HG03066 (cell line): ENCODE data around the gene ABCA7.

Experiments
- ATAC-seq: cut with Tn5 transposase; IDR thresholded peaks from one replicate; pipeline ENCODE4 v1.9.1; 2021; ENCODE audit warnings: low read depth; ENCODE audit not compliant: unreplicated experiment

Gene ABCA7

DNA sequence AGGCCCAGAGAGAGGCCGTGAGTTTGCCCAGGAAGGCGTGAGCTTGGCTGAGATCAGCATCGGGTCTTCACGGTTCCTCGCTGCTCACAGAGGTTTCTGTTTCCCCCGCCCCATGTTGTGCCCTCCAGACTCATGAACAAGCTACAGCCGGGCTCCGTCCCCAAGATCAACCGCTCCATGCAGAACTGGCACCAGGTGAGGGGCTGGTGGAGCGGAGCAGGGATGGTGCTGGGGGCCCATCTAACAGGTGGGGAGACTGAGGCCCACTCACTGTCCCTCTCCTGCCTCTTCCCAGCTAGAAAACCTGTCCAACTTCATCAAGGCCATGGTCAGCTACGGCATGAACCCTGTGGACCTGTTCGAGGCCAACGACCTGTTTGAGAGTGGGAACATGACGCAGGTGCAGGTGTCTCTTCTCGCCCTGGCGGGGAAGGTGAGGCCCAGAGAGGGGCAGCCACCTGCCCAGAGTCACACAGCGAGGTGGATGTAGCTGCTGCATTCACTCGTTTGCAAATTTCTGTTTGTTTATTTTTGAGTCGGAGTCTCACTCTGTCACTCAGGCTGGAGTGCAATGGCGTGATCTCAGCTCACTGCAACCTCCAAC lies 7.5 kb upstream of the ABCA7 start:
- no peak for ATAC-seq

DNA sequence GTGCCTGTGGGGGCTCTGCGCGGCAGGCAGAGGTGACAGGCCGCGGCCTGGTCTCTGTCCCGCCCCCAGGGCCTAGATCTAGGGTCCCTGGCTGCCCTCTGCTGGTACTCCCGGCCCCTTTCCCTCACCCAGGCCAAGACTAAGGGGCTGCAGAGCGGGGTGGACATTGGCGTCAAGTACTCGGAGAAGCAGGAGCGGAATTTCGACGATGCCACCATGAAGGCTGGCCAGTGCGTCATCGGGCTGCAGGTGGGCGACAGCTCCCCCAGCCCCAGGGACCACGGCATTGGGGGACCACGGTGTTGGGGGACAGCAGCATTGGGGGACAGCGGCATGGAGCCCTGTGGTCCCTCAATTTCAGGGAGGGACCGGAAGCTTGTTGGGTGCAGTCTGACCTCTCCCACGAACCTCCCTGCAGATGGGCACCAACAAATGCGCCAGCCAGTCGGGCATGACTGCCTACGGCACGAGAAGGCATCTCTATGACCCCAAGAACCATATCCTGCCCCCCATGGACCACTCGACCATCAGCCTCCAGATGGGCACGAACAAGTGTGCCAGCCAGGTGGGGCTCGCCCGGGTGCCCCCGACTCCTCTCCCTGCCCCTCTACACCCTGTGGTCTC lies 3.8 kb upstream of the ABCA7 start:
- no peak for ATAC-seq

DNA sequence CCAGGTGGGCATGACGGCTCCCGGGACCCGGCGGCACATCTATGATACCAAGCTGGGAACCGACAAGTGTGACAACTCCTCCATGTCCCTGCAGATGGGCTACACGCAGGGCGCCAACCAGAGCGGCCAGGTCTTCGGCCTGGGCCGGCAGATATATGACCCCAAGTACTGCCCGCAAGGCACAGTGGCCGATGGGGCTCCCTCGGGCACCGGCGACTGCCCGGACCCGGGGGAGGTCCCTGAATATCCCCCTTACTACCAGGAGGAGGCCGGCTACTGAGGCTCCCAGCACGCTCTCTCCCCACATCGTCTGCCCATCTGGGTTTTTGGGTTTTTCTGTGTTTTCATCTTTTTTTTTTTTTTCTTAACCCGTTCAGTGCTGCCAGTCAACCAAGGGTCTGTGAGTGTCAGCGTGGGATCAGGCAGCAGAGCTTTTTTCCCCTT lies 2.3 kb upstream of the ABCA7 start:
- ATAC-seq, result no peak

DNA sequence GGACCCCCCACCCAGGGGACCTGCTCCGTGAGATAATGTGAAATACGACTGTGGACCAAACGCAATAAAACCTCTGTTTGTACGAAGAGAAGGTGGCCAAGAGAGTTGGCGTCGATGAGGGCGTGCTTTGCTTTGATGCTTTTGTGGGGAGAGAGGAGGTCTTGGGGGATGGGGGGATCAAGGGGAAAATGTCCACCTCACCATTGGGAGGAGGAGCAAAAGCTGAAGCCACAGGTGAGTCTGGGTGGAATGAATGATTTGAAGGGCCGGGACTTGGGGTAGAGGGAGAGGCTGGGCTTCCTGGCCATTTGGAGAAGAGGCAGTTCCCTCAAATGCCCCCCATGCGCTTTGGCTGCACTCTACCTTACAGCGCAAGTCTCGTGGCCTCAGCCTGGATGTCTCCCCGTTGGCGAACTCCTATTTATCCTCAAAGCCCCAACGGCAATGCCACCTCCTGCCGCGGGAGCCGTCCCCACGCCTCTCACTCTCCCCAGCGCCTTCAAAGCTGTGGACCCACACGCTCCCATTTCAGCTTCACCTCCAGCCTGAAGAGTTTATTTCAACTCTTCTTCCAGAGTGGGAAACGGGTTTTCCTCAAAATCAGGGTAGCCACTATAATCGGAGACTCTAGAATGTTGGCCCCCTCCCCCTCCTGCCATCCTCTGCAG lies 795 bp upstream of the ABCA7 start:
- ATAC-seq, result no peak

DNA sequence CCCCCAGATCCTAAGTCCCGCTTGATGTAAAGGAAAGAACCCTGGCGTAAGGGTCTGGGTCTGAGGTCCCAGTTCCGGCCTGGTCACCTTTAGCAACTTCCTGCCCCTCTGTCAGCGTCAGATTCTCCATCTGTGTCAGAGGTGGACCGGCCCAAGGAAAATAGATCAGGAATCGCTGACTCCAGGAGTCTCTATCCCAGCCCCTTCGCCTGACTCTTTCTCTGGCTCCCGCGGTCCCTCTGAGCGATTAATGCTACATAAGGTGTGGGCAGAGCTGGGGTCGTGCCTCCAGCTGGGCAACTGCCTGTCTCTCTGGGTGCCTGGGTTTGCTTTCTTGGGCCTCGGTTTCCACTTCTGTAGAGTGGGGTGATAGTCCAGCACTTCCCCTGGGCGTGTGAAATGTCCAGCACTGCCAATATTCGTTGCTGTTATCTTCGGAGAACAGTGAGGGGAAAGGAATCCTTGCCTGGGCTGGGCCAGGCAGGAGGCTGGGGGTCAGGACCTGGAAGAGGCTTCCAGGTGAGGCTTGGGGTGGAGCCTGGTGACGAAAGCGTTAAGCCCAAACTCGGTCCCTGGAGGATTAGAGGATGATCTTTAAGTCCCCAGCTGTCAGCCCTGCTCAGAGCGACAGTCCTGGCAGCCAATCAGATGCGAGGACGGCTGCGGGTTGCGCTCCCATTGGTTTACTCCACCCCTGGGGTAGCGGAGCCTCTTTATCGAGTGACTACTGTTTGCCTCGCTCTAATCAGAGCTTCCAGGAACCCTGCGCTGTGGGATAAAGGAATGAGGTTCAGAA lies 767 bp downstream of the ABCA7 start:
- ATAC-seq, result no peak

DNA sequence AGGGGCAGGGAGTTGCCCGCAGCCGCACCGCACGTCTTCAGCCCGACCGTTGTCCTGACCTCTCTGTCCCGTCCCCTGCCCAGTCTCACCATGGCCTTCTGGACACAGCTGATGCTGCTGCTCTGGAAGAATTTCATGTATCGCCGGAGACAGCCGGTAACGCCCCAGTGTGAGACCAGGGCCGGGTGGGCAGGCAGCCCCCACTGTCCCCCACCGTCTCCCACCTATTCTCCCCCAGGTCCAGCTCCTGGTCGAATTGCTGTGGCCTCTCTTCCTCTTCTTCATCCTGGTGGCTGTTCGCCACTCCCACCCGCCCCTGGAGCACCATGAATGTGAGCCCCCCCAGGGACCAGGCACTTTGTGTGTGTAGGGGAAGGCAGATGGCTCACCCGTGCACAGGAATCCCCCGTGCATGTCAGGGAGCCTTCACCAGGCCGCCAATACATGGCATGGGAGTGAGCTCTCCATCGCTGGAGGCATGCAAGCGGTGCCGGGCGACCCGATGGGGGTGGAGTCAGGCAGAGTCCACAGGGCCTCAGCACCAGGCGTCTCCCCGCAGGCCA lies 1.4 kb downstream of the ABCA7 start:
- ATAC-seq, result no peak

DNA sequence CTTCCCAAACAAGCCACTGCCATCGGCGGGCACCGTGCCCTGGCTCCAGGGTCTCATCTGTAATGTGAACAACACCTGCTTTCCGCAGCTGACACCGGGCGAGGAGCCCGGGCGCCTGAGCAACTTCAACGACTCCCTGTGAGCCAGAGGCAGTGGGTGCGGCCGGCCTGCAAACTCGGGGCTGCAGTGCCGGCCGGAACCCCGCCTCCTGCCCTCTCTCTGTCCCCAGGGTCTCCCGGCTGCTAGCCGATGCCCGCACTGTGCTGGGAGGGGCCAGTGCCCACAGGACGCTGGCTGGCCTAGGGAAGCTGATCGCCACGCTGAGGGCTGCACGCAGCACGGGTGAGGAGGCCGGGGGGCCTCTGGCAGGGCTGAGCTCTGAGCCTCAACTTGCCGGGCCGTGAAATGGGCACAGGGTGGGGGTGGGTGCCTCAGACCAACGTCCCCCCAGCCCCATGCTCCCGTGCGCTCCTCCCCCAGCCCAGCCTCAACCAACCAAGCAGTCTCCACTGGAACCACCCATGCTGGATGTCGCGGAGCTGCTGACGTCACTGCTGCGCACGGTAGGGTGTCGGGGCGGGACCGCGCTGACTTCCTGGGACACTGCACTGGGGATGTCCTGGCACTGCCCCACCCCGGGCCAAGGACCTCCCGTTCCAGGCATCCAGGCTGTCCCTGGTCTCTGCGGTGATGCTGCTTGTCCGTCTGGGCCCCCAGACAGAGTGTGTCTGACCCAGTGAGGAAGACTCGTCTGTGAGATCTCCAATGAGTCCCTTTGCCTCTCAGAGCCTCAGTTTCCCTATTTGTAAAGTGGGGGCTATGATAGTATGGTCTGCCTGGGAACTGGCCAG lies 2.2 kb downstream of the ABCA7 start:
- ATAC-seq, result no peak

DNA sequence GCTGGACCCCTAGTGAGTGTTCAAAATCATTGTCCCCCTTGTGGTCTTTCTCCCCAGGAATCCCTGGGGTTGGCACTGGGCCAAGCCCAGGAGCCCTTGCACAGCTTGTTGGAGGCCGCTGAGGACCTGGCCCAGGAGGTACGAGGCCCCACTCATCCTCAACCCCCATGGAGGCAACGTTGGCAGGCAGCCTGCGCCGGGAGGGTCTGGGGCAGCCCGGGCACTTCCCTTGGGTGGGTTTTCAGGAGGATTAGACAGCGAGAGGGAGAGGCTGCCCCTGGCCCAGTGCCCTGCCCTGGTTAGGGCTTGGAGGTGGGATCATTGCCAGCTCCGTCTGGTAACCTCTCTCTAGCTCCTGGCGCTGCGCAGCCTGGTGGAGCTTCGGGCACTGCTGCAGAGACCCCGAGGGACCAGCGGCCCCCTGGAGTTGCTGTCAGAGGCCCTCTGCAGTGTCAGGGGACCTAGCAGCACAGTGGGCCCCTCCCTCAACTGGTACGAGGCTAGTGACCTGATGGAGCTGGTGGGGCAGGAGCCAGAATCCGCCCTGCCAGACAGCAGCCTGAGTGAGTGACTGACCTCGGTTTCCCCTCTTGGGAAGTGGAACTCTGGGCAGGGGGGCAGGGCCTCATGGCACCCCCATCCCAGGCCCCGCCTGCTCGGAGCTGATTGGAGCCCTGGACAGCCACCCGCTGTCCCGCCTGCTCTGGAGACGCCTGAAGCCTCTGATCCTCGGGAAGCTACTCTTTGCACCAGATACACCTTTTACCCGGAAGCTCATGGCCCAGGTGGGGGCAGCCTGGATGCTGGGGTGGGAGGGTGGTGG lies 3.0 kb downstream of the ABCA7 start:
- ATAC-seq, result no peak

DNA sequence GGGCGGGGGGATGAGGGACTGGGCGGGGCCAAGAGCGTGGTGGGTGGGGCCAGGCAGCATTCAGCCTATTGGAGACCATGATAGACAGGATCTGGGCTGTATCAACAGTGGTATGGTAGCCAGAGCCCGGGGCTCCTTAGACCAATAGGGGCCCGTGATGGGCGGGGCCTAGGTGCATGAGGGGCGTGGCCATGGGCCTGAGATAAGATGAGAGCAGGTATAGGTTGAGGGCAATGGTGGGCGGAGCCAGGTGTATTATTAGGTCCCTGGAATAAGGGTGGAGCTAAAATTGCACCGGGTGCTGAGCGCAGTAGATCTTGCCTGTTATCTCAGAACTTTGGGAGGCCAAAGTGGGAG lies 5.3 kb downstream of the ABCA7 start:
- ATAC-seq, result no peak

DNA sequence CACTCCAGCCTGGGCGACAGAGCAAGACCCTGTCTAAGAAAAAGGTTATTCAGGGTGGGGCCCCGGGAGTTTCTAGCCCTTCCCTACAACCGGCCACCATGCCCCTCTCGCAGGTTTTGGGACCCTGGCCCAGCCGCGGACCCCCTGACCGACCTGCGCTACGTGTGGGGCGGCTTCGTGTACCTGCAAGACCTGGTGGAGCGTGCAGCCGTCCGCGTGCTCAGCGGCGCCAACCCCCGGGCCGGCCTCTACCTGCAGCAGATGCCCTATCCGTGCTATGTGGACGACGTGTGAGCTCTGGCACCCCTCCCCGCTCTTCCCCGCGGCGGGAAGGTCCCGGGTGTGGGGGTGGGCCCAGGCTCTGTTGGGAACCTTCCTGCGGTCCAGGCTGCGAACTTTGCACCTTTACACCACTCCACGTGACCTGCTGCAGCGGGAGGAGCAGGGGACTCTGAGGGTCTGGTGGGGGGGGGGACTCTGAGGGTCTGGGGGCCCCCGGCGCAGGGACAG lies 6.3 kb downstream of the ABCA7 start:
- ATAC-seq, result no peak

DNA sequence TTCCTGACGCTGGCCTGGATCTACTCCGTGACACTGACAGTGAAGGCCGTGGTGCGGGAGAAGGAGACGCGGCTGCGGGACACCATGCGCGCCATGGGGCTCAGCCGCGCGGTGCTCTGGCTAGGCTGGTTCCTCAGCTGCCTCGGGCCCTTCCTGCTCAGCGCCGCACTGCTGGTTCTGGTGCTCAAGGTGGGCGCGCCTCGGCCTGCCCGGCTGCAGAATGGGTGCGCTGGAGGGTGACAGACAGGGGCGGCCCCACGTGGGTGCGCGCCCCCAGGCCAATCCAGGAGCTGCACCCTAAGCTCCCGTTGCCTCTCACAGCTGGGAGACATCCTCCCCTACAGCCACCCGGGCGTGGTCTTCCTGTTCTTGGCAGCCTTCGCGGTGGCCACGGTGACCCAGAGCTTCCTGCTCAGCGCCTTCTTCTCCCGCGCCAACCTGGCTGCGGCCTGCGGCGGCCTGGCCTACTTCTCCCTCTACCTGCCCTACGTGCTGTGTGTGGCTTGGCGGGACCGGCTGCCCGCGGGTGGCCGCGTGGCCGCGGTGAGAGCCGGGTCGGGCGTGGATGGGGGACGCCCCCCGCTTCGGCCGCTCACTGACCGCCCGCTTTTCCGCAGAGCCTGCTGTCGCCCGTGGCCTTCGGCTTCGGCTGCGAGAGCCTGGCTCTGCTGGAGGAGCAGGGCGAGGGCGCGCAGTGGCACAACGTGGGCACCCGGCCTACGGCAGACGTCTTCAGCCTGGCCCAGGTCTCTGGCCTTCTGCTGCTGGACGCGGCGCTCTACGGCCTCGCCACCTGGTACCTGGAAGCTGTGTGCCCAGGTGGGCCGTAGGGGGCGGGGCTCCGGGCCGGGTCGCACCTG lies 7.2 kb downstream of the ABCA7 start:
- ATAC-seq, result no peak

DNA sequence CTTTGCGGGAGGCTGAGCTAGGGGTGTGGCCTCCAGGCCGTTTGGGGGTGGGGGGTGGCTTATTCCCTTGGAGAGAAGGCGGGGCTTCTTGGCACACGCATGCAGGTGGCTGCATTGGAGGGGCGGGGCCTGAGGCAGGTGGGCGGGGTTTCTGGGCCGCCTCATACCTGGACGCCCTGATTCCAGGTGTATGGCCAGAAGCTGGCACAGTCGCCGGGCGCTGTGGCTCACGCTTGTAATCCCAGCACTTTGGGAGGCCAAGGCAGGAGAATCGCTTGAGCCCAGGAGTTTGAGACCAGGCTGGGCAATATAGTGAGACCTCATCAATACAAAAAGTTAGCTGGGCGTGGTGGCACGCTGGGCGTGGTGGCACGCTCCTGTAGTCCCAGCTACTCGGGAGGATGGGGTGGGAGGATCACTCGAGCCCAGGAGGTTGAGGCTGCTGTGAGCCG lies 7.8 kb downstream of the ABCA7 start:
- no peak for ATAC-seq

DNA sequence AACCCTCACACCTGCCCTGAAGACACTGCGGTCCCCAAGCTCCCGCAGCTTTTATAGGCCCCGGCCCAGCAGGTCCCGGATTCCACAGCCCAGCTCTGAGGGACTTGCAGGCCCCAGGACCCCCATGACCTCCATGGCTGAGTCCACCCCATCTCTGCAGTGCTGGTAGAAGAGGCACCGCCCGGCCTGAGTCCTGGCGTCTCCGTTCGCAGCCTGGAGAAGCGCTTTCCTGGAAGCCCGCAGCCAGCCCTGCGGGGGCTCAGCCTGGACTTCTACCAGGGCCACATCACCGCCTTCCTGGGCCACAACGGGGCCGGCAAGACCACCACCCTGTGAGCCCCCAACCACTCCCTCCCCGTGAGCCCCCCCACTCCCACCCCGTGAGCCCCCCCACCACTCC lies 9.2 kb downstream of the ABCA7 start:
- no peak for ATAC-seq

DNA sequence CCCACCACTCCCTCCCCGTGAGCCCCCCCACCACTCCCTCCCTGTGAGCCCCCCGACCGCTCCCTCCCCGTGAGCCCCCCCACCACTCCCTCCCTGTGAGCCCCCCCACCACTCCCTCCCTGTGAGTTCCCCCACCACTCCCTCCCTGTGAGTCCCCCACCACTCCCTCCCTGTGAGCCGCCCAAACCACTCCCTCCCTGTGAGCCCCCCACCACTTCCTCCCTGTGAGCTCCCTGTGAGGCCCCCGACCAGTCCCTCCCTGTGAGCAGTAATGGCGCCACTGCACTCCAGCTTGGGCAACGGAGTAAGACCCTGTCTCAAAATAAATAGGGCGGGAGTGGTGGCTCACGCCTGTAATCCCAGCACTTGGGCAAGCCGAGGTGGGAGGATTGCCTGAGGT lies 9.9 kb downstream of the ABCA7 start:
- no peak for ATAC-seq

DNA sequence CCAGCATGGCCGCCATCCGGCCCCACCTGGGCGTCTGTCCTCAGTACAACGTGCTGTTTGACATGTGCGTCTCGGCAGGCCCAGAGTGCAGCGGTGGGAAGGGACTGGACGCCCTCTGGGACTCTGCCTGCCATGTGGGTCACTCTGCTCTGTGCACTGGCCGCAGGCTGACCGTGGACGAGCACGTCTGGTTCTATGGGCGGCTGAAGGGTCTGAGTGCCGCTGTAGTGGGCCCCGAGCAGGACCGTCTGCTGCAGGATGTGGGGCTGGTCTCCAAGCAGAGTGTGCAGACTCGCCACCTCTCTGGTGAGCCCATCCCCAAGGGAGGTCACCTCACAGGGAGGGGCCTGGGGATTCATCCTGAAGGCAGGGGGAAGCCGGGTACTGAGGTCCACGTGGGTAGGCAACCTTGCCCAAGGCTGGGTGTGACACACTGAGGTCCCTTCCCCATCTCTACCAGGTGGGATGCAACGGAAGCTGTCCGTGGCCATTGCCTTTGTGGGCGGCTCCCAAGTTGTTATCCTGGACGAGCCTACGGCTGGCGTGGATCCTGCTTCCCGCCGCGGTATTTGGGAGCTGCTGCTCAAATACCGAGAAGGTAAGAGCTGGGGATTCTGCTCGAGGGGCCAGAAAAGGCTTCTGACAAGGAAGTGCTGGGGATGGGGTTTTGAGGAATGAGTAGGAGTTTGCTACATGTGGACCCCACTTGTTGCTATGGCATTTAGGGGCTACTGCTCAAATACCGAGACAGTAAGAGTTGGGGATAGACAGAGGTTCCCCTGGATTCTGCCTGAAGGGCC lies 11.3 kb downstream of the ABCA7 start:
- no peak for ATAC-seq

DNA sequence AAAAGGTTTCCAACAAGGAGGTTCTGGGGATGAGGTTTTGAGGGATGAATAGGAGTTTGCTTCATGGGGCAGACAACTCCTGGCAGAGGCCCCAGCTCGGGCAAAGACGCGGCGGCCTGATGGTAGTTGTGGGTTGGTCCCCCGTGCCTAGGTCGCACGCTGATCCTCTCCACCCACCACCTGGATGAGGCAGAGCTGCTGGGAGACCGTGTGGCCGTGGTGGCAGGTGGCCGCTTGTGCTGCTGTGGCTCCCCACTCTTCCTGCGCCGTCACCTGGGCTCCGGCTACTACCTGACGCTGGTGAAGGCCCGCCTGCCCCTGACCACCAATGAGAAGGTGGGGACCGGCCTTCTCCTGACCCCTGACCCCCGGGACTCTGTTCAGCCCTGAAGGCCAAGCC lies 11.9 kb downstream of the ABCA7 start:
- no peak for ATAC-seq

DNA sequence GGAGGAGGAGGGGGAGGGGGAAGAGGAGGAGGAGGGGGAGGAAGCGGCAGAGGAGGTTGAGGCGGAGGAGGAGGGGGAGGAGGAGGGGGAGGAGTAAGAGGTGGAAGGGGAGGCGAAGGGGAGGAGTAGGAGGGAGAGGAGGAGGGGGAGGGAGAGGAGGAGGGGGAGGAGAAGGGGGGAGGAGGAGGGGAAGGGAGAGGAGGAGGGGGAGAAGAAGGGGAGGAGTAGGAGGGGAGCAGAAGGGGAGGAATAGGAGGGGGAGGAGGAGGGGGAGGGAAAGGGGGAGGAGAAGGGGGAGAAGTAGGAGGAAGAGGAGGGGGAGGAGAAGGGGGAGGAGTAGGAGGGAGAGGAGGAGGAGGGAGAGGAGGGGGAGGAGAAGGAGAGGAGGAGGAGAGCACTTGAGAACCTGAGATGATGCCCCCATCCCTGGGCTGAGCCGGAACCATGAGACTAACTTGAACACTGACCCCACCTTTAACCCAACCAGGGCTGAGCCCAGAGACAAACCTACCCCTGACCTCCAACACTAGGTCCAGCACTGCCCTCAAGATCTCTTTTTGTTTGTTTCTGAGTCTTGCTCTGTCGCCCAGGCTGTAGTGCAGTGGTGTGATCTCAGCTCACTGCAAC lies 12.6 kb downstream of the ABCA7 start:
- no peak for ATAC-seq
